A673 (cell line): ENCODE measurements around the gene OMP. TPM values are rescaled to one million over a fixed set of nuclear protein-coding genes. Genes with fewer than 3 reads are reported as not detected.

Experiments
- BruUV-seq: library from RNA; stranded (reverse); fragments of 400-500 nt; replicated peaks from 2 replicates; lab custom pipeline; 2021; lab: Mats Ljungman, UMichigan
- CTCF ChIA-PET: fragments of 300-600 bp; sonication (Branson Sonifier 250); formaldehyde crosslinking; loops from one replicate; lab custom pipeline; 2022; ENCODE audit warnings: antibody characterized with exemption; lab: Charles Lee
- POLR2A ChIA-PET: fragments of 300-600 bp; sonication (Branson Sonifier 250); formaldehyde crosslinking; loops from one replicate; lab custom pipeline; 2022; ENCODE audit warnings: antibody characterized with exemption; ENCODE audit not compliant: low non-redundant PET; lab: Charles Lee
- DNase-seq: peaks from one replicate; pipeline ENCODE4 v3.0.0-alpha.2; 2015; ENCODE audit warnings: low spot score
- H3K27ac ChIP-seq: fragments of 200-600 bp; sonication (generic); 2 replicates; pipeline ENCODE4 v1.5.1; 2016; ENCODE audit warnings: mixed run types, low read depth, mild to moderate bottlenecking, mixed read lengths, antibody characterized with exemption, low read length; ENCODE audit not compliant: poor library complexity, severe bottlenecking
- H3K27me3 ChIP-seq: fragments of 200-600 bp; sonication (generic); replicated peaks from 2 replicates; pipeline ENCODE4 v1.6.1; 2017; ENCODE audit warnings: mixed run types, low read depth, mild to moderate bottlenecking, mixed read lengths, antibody characterized with exemption, low read length; ENCODE audit not compliant: insufficient read depth, poor library complexity
- H3K36me3 ChIP-seq: fragments of 200-600 bp; sonication (generic); 2 replicates; pipeline ENCODE4 v1.6.1; 2016; ENCODE audit warnings: mixed run types, mild to moderate bottlenecking, mixed read lengths, antibody characterized with exemption, low read length; ENCODE audit not compliant: insufficient read depth, poor library complexity, severe bottlenecking
- H3K4me1 ChIP-seq: fragments of 200-600 bp; sonication (generic); 2 replicates; pipeline ENCODE4 v1.6.1; 2017; ENCODE audit warnings: mixed run types, mild to moderate bottlenecking, mixed read lengths, antibody characterized with exemption, low read length; ENCODE audit not compliant: insufficient read depth, poor library complexity, severe bottlenecking
- H3K4me3 ChIP-seq: fragments of 200-600 bp; sonication (generic); 2 replicates; pipeline ENCODE4 v1.5.1; 2016; ENCODE audit warnings: low read depth, mixed run types, mild to moderate bottlenecking, mixed read lengths, low read length; ENCODE audit not compliant: poor library complexity, severe bottlenecking
- H3K9me3 ChIP-seq: fragments of 200-600 bp; sonication (generic); 2 replicates; pipeline ENCODE4 v1.6.1; 2016; ENCODE audit warnings: mixed run types, low read depth, mild to moderate bottlenecking, mixed read lengths, antibody characterized with exemption, low read length; ENCODE audit not compliant: poor library complexity, severe bottlenecking
- EZH2 ChIP-seq: fragments of 200-600 bp; sonication (generic); IDR thresholded peaks from 2 replicates; pipeline ENCODE4 v1.6.1; 2017; ENCODE audit warnings: borderline replicate concordance, low read depth, mild to moderate bottlenecking, mixed read lengths, antibody characterized with exemption, low read length; ENCODE audit not compliant: poor library complexity, severe bottlenecking
- intact Hi-C: fragments of 100-400 bp; cut with micrococcal nuclease; formaldehyde crosslinking; loops from one replicate; pipeline ENCODE4 v1.10.0; 2022; ENCODE audit not compliant: unreplicated experiment
- total RNA-seq: library from RNA; stranded (reverse); gene quantifications from 2 replicates; pipeline ENCODE4 v1.2.3, GENCODE V29; 2021
- TF ChIP-seq, protein P1 (sequence below): fragments of 300-800, 200-600 bp; sonication (generic); conservative IDR thresholded peaks from 2 replicates; pipeline ENCODE4 v1.5.1; 2017; ENCODE audit warnings: low read depth, mild to moderate bottlenecking, antibody characterized with exemption, low read length, moderate library complexity, mixed read lengths

Gene OMP
- total RNA-seq, 1 experiment from 2014 or later: not detected

DNA sequence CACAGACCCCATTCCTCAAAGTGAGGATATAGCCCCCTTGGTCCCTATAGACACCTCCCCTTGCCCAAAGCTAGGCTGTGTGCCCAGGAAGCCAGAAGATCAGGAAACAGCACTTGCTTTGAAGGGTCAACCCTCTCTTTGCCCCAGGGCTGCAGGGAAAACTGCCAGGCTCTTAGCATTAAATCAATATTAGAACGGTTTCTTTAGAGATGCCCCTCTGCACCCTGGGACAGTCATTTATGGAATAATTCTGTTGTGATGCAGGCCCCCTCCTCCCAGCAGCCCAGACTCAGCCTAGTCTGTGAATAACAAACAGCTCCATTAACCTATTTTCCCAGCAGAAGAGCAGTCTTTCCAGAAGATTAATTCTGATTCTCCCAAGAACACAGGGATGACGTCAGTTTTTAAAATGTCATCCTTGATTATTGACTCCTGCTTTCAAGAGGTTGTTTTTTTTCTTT lies 47.5 kb upstream of the OMP start:
- ChIA-PET CTCF (no interaction called here), POLR2A (no interaction called here)
- no peak overlapping the region for H3K27ac ChIP-seq
- no peaks in the 10 kb centered on the region for H3K4me1 ChIP-seq
- BruUV-seq: no TSS peak
- DNase-seq: no peak
- H3K36me3 ChIP-seq: no peaks in the 10 kb centered on the region
- no peak overlapping the region for H3K4me3 ChIP-seq
- TF ChIP-seq, protein P1, sequence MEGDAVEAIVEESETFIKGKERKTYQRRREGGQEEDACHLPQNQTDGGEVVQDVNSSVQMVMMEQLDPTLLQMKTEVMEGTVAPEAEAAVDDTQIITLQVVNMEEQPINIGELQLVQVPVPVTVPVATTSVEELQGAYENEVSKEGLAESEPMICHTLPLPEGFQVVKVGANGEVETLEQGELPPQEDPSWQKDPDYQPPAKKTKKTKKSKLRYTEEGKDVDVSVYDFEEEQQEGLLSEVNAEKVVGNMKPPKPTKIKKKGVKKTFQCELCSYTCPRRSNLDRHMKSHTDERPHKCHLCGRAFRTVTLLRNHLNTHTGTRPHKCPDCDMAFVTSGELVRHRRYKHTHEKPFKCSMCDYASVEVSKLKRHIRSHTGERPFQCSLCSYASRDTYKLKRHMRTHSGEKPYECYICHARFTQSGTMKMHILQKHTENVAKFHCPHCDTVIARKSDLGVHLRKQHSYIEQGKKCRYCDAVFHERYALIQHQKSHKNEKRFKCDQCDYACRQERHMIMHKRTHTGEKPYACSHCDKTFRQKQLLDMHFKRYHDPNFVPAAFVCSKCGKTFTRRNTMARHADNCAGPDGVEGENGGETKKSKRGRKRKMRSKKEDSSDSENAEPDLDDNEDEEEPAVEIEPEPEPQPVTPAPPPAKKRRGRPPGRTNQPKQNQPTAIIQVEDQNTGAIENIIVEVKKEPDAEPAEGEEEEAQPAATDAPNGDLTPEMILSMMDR: no peak
- TF ChIP-seq EZH2: no peak
- no peaks in the 10 kb centered on the region for H3K27me3 ChIP-seq
- peaks cover 9% of the 10 kb centered on the region for H3K9me3 ChIP-seq
- intact Hi-C loops: no loop called here

DNA sequence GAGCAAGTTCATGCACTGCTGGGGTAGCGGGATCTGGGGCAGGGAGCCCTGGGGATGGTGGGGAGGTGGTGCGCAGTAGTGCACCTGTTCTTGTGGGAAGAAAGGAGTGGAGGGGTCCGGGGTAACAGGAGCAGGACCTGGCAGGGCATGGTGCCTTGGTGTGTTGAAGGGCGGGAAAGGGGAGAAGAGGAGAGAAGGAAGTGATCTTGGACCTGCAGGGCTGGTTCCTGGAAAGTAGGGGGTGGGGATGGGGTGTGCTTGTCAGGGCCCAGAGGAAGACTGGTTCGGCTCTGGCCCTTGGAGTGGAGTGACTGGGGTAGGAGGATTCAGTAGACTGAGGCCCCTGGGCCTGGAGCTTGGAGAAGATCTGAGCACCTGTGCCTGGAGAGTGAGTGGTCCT lies 46.7 kb upstream of the OMP start:
- intact Hi-C loops: no loop called here
- CTCF ChIA-PET: no interaction called here
- POLR2A ChIA-PET: no interaction called here
- DNase-seq: no peak
- TF ChIP-seq, protein P1: no peak
- TF ChIP-seq EZH2: no peak
- H3K27ac ChIP-seq: no peak overlapping the region
- peaks cover 9% of the 10 kb centered on the region for H3K9me3 ChIP-seq
- no peaks in the 10 kb centered on the region for H3K36me3 ChIP-seq
- no peaks in the 10 kb centered on the region for H3K4me1 ChIP-seq
- no peaks in the 10 kb centered on the region for H3K27me3 ChIP-seq
- BruUV-seq: no TSS peak
- no peak overlapping the region for H3K4me3 ChIP-seq

DNA sequence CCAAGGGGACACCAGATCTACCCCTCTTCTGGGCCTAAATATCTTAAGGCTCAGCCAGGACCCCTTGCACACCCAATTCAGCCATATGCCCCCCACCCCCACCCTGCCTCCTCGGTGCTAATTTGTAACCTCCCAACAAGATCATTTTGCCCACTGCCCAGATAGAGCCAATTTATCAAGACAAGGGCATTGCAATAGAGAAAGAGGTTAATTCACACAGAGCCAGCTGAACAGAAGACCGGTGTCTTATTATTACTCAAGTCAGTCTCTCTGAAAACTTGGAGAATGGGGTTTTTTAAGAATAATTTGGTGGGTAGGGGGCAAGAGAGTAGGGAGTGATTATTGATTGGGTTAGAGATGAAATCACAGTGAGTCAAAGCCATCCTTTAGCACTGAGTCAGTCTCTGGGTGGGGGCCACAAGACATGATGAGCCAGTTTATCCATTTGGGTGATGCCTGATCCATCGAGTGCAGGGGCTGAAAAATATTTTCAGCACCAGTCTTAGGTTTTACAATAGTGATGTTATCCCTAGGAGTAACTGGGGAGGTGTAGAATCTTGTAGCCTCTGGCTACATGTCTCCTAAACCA lies 45.7 kb upstream of the OMP start:
- Histone ChIP-seq H3K4me3 (no peak overlapping the region), H3K36me3 (no peaks in the 10 kb centered on the region), H3K9me3 (peaks cover 13% of the 10 kb centered on the region), H3K27ac (no peak overlapping the region), H3K27me3 (no peaks in the 10 kb centered on the region), H3K4me1 (no peaks in the 10 kb centered on the region)
- TF ChIP-seq, protein P1: no peak
- no peak for TF ChIP-seq EZH2
- intact Hi-C loops: no loop called here
- ChIA-PET CTCF (no interaction called here), POLR2A (no interaction called here)
- no peak for DNase-seq
- BruUV-seq: no TSS peak
